DND-41 (cell line): Measurements from ENCODE around the gene PEG3.

Source experiments
- ATAC-seq: fragments of 200-7000 bp; cut with Tn5 transposase; 3 replicates; pipeline ENCODE4 v1.9.1; 2021; ENCODE audit warnings: low read depth; ENCODE audit not compliant: insufficient read depth
- DNase-seq: peaks from one replicate; pipeline ENCODE4 v3.0.0-alpha.2; 2020
- H2AFZ ChIP-seq: 2 replicates; pipeline ENCODE4 v1.6.0; 2012; ENCODE audit warnings: low read depth, low read length
- H3K27ac ChIP-seq: 2 replicates; pipeline ENCODE4 v1.5.1; 2012; ENCODE audit warnings: low read length, inconsistent platforms
- H3K27me3 ChIP-seq: fragments of 200-600 bp; sonication (generic); 2 replicates; pipeline ENCODE4 v1.6.0; 2012; ENCODE audit warnings: low read length, mild to moderate bottlenecking, inconsistent platforms; ENCODE audit not compliant: insufficient read depth, poor library complexity
- H3K36me3 ChIP-seq: 2 replicates; pipeline ENCODE4 v1.5.1; 2012; ENCODE audit warnings: low read length, inconsistent platforms; ENCODE audit not compliant: insufficient read depth
- H3K4me1 ChIP-seq: 2 replicates; pipeline ENCODE4 v1.5.1; 2012; ENCODE audit warnings: mild to moderate bottlenecking, low read length; ENCODE audit not compliant: insufficient read depth
- H3K4me2 ChIP-seq: 2 replicates; pipeline ENCODE4 v1.6.0; 2012; ENCODE audit warnings: mild to moderate bottlenecking, moderate library complexity, low read length, inconsistent platforms; ENCODE audit not compliant: insufficient read depth
- H3K4me3 ChIP-seq, 2 experiments: fragments of 200-600 bp in 1 of 2; shearing (Covaris generic) in 1 of 2; 2 replicates each; pipeline ENCODE4 v1.5.1; 2012 to 2016; ENCODE audit warnings: inconsistent platforms in 2 of 2, low read length in 2 of 2, mild to moderate bottlenecking in 2 of 2, low read depth in 1 of 2, moderate library complexity in 1 of 2
- H3K79me2 ChIP-seq: 2 replicates; pipeline ENCODE4 v1.6.0; 2012; ENCODE audit warnings: low read length, inconsistent platforms; ENCODE audit not compliant: insufficient read depth
- H3K9ac ChIP-seq: 2 replicates; pipeline ENCODE4 v1.6.0; 2012; ENCODE audit warnings: low read depth, mild to moderate bottlenecking, inconsistent platforms, low read length, moderate library complexity
- H3K9me3 ChIP-seq: 2 replicates; pipeline ENCODE4 v1.5.1; 2012; ENCODE audit warnings: low read length, moderate library complexity, mild to moderate bottlenecking, inconsistent platforms; ENCODE audit not compliant: insufficient read depth, severe bottlenecking
- H4K20me1 ChIP-seq: 2 replicates; pipeline ENCODE4 v1.6.0; 2012; ENCODE audit warnings: low read length; ENCODE audit not compliant: insufficient read depth
- EZH2 ChIP-seq: IDR thresholded peaks from 3 replicates; pipeline ENCODE4 v1.6.1; 2012; ENCODE audit warnings: borderline replicate concordance, low read depth, mild to moderate bottlenecking, moderate library complexity, low read length, inconsistent platforms; ENCODE audit not compliant: severe bottlenecking
- TF ChIP-seq, protein P1 (sequence below): IDR thresholded peaks from 2 replicates; pipeline ENCODE4 v1.5.1; 2012; ENCODE audit warnings: borderline replicate concordance, low read length, moderate library complexity, mild to moderate bottlenecking; ENCODE audit not compliant: poor library complexity, severe bottlenecking; ENCODE audit errors: extremely low read depth

PEG3 gene

DNA sequence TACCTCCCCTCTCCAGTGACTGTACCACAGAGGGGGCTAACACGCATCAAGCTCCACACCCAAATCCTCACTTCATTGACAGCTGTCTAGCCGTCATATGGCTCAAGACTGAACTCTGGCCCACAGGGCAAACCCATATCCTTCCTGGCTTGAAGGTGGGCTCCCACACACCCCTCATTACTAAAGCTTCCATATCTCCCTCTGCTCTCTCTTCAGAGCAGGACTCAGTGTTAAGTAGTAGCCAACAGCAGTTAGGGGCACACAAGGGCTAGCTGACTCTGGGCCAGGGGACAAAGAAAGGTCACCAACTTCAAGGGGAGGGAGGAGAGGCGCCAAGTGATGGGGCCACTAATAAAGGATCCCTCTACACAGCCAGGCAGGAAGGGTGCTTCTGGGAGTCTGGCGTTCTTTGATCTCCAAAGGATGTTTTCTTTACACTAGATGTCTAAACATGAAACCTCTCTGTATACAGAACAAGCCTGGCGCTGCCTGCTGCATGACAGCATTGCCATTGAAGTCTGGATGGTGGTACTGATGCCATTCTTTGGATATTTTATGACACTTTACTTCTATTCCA lies 8.1 kb downstream of the PEG3 start:
- no peak overlapping the region for H3K4me2 ChIP-seq
- no peaks in the 10 kb centered on the region for H3K9me3 ChIP-seq
- no peaks in the 10 kb centered on the region for H4K20me1 ChIP-seq
- H3K27me3 ChIP-seq, result peaks cover 4% of the 10 kb centered on the region
- no peaks in the 10 kb centered on the region for H3K79me2 ChIP-seq
- no peaks in the 10 kb centered on the region for H3K36me3 ChIP-seq
- no peak for ATAC-seq
- H3K4me3 ChIP-seq, result no peak overlapping the region
- H2AFZ ChIP-seq, result no peak overlapping the region
- DNase-seq, result no peak
- TF ChIP-seq EZH2, result no peak
- TF ChIP-seq, protein P1, sequence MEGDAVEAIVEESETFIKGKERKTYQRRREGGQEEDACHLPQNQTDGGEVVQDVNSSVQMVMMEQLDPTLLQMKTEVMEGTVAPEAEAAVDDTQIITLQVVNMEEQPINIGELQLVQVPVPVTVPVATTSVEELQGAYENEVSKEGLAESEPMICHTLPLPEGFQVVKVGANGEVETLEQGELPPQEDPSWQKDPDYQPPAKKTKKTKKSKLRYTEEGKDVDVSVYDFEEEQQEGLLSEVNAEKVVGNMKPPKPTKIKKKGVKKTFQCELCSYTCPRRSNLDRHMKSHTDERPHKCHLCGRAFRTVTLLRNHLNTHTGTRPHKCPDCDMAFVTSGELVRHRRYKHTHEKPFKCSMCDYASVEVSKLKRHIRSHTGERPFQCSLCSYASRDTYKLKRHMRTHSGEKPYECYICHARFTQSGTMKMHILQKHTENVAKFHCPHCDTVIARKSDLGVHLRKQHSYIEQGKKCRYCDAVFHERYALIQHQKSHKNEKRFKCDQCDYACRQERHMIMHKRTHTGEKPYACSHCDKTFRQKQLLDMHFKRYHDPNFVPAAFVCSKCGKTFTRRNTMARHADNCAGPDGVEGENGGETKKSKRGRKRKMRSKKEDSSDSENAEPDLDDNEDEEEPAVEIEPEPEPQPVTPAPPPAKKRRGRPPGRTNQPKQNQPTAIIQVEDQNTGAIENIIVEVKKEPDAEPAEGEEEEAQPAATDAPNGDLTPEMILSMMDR, result no peak
- no peak overlapping the region for H3K27ac ChIP-seq
- no peak overlapping the region for H3K9ac ChIP-seq
- H3K4me1 ChIP-seq, result no peaks in the 10 kb centered on the region

DNA sequence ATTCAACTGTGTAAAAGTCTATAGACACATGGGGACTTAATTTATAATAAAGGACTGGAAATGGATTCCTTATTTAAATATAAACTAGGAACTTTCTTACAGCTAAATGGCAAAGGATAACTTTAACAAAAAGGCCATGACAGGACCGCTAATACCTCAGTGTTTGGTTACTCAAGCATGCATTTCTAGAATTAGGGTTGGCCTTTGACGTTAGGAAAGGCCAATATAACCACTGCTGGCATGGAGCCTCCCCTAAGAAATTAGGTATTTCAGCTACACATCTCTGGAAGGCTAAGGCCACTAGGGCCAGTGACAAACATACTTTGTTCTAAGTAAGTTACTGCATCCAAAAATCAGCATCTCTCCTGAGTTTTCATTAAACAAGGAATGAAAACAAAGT lies 9.3 kb downstream of the PEG3 start:
- Histone ChIP-seq H3K9me3 (no peaks in the 10 kb centered on the region), H3K4me3 (no peak overlapping the region), H2AFZ (no peak overlapping the region), H4K20me1 (no peaks in the 10 kb centered on the region), H3K27ac (no peak overlapping the region), H3K79me2 (no peaks in the 10 kb centered on the region), H3K9ac (no peak overlapping the region), H3K4me2 (no peak overlapping the region), H3K36me3 (no peaks in the 10 kb centered on the region), H3K4me1 (no peaks in the 10 kb centered on the region), H3K27me3 (peaks cover 4% of the 10 kb centered on the region)
- TF ChIP-seq EZH2, result no peak
- no peak for DNase-seq
- ATAC-seq, result no peak

DNA sequence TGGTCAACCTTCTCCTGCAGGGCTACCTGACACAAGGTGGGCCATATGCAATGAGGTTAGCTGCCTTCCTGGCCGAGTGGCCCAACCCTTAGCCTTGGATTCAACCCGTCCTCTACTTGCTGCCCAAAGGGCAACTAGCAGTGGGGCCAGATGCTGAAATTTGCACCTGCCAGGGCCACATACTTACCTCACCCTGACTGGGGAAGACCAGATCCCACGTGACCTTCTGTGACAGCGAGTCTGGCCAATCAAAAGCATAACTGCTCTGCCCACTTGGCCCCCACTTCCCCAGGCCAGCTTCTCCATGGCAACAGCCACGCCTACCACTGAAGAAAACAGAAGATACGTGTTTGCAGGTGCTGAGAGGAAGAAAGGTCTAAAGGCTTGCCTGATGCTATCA lies 10.9 kb downstream of the PEG3 start:
- no peak for ATAC-seq
- peaks cover 4% of the 10 kb centered on the region for H3K27me3 ChIP-seq
- H3K36me3 ChIP-seq, result no peaks in the 10 kb centered on the region

DNA sequence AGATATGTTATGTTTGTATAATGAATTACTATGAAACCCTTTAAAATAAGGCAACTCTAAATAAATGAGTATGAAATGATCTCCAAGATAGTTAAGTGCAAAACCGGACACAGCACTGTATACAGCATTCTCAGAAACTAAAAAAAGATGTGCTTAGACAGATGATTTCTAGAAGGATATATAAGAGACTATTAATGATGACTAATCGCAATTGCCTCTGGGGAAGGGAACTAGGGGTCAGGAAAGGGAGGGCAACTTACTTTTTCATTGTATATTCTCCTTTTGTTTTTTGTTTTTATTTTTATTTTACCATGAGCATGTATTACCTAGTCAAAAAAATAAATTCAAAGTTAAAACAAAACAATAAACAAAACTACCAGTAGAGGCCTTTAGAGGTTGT lies 12.8 kb downstream of the PEG3 start:
- H3K79me2 ChIP-seq, result no peaks in the 10 kb centered on the region
- no peaks in the 10 kb centered on the region for H3K36me3 ChIP-seq
- no peak for ATAC-seq
- no peaks in the 10 kb centered on the region for H3K4me1 ChIP-seq
- H3K4me3 ChIP-seq, result no peak overlapping the region
- TF ChIP-seq, protein P1, result no peak
- TF ChIP-seq EZH2, result no peak
- H3K9ac ChIP-seq, result no peak overlapping the region
- H3K27ac ChIP-seq, result no peak overlapping the region
- H3K4me2 ChIP-seq, result no peak overlapping the region
- peaks cover 4% of the 10 kb centered on the region for H3K27me3 ChIP-seq
- H3K9me3 ChIP-seq, result no peaks in the 10 kb centered on the region
- DNase-seq, result no peak
- no peaks in the 10 kb centered on the region for H4K20me1 ChIP-seq
- no peak overlapping the region for H2AFZ ChIP-seq

More for the DNA sequence above, 10.9 kb downstream of the PEG3 start:
- Histone ChIP-seq H3K4me1 (no peaks in the 10 kb centered on the region), H3K27ac (no peak overlapping the region), H3K9me3 (no peaks in the 10 kb centered on the region), H3K79me2 (no peaks in the 10 kb centered on the region), H2AFZ (no peak overlapping the region), H3K4me3 (no peak overlapping the region), H3K9ac (no peak overlapping the region), H4K20me1 (no peaks in the 10 kb centered on the region), H3K4me2 (no peak overlapping the region)
- DNase-seq, result no peak
- TF ChIP-seq, protein P1, result no peak
- TF ChIP-seq EZH2, result no peak
